Loucy (cell line): ENCODE data around the gene FBXO11.

Experiments used
- H2AFZ ChIP-seq: fragments of 200-600 bp; sonication (generic); 2 replicates; pipeline ENCODE4 v1.6.0; 2016; ENCODE audit warnings: antibody characterized with exemption, mild to moderate bottlenecking, low read length, moderate library complexity
- H3F3A ChIP-seq: fragments of 200-600 bp; 2 replicates; pipeline ENCODE4 v1.6.0; 2016; ENCODE audit warnings: antibody characterized with exemption, low read depth, mild to moderate bottlenecking
- H3K27me3 ChIP-seq: fragments of 200-600 bp; sonication (generic); 2 replicates; pipeline ENCODE4 v1.6.1; 2014; ENCODE audit warnings: low read length, mild to moderate bottlenecking; ENCODE audit not compliant: insufficient read depth, poor library complexity, severe bottlenecking
- H3K36me3 ChIP-seq: fragments of 200-600 bp; sonication (generic); 2 replicates; pipeline ENCODE4 v1.6.1; 2016; ENCODE audit warnings: low read length; ENCODE audit not compliant: insufficient read depth
- H3K4me1 ChIP-seq: fragments of 200-600 bp; sonication (generic); 2 replicates; pipeline ENCODE4 v1.5.1; 2014; ENCODE audit warnings: low read length, mild to moderate bottlenecking; ENCODE audit not compliant: insufficient read depth, poor library complexity, severe bottlenecking
- H3K4me2 ChIP-seq: fragments of 200-600 bp; sonication (generic); 2 replicates; pipeline ENCODE4 v1.6.0; 2014; ENCODE audit warnings: antibody characterized with exemption, low read length, low read depth, mild to moderate bottlenecking; ENCODE audit not compliant: poor library complexity, severe bottlenecking
- H3K4me3 ChIP-seq: fragments of 200-600 bp; sonication (generic); 2 replicates; pipeline ENCODE4 v1.5.1; 2014; ENCODE audit warnings: low read length, mild to moderate bottlenecking, mixed read lengths; ENCODE audit not compliant: poor library complexity, severe bottlenecking
- H3K79me2 ChIP-seq: fragments of 200-600 bp; sonication (generic); 2 replicates; pipeline ENCODE4 v1.6.1; 2014; ENCODE audit warnings: low read length; ENCODE audit not compliant: insufficient read depth
- H3K9ac ChIP-seq: fragments of 200-600 bp; sonication (generic); 2 replicates; pipeline ENCODE4 v1.6.0; 2014; ENCODE audit warnings: mild to moderate bottlenecking, low read depth, low read length, moderate library complexity; ENCODE audit not compliant: poor library complexity, severe bottlenecking
- H3K9me2 ChIP-seq: fragments of 200-600 bp; sonication (generic); replicated peaks from 2 replicates; pipeline ENCODE4 v1.6.1; 2016; ENCODE audit warnings: low read depth, low read length, mixed read lengths
- H3K9me3 ChIP-seq: fragments of 200-600 bp; sonication (generic); 2 replicates; pipeline ENCODE4 v1.6.1; 2014; ENCODE audit warnings: mild to moderate bottlenecking, antibody characterized with exemption, low read length, low read depth; ENCODE audit not compliant: insufficient read depth
- H4K20me1 ChIP-seq: fragments of 200-600 bp; sonication (generic); 2 replicates; pipeline ENCODE4 v1.6.0; 2014; ENCODE audit warnings: antibody characterized with exemption, low read length, mild to moderate bottlenecking; ENCODE audit not compliant: insufficient read depth, poor library complexity, severe bottlenecking
- CTCF ChIP-seq: fragments of 200-600 bp; sonication (generic); conservative IDR thresholded peaks from 2 replicates; pipeline ENCODE4 v1.5.1; 2014; ENCODE audit warnings: mild to moderate bottlenecking, antibody characterized with exemption, low read length
- EZH2phosphoT487 ChIP-seq: fragments of 200-600 bp; IDR thresholded peaks from 2 replicates; pipeline ENCODE4 v1.6.1; 2018; ENCODE audit warnings: antibody characterized with exemption, mild to moderate bottlenecking, moderate library complexity, borderline replicate concordance

Gene FBXO11

GRCh38 chr2:47741101-47741500 lies 165.2 kb downstream of the FBXO11 start:
- Histone ChIP-seq H3K9me3 (no peaks in the 10 kb centered on the region), H3K4me2 (no peak overlapping the region), H2AFZ (no peak overlapping the region), H3K36me3 (no peaks in the 10 kb centered on the region), H3F3A (no peaks in the 10 kb centered on the region), H3K9me2 (no peaks in the 10 kb centered on the region), H3K9ac (no peak overlapping the region), H3K4me1 (no peaks in the 10 kb centered on the region), H4K20me1 (no peaks in the 10 kb centered on the region), H3K79me2 (no peaks in the 10 kb centered on the region), H3K4me3 (no peak overlapping the region), H3K27me3 (no peaks in the 10 kb centered on the region)
- TF ChIP-seq EZH2phosphoT487: no peak
- TF ChIP-seq CTCF: no peak
